T-helper 1 cell treated with Interleukin-12 subunit alpha and Interleukin-12 subunit beta and Interleukin-4 antibody, amounts not matched to agents 30 μg/mL and 1 μg/mL, for 36 hours (primary cell): ENCODE measurements around the gene MGAT5.

ENCODE experiments used
- H3K27ac Mint-ChIP-seq: one replicate; pipeline ENCODE4 v1.8.0; 2021; ENCODE audit warnings: mild to moderate bottlenecking, mixed read lengths
- H3K27me3 Mint-ChIP-seq: one replicate; pipeline ENCODE4 v1.8.0; 2021; ENCODE audit warnings: low read depth, mixed read lengths
- H3K36me3 Mint-ChIP-seq: one replicate; pipeline ENCODE4 v1.8.0; 2021; ENCODE audit warnings: low read depth, mixed read lengths
- H3K4me1 Mint-ChIP-seq: one replicate; pipeline ENCODE4 v1.8.0; 2021; ENCODE audit warnings: low read depth, mixed read lengths
- H3K4me3 Mint-ChIP-seq: one replicate; pipeline ENCODE4 v1.8.0; 2021; ENCODE audit warnings: mild to moderate bottlenecking, moderate library complexity, mixed read lengths
- H3K9me3 Mint-ChIP-seq: one replicate; pipeline ENCODE4 v1.8.0; 2021; ENCODE audit warnings: mixed read lengths

MGAT5 gene

GRCh38 chr2:134455426-134455825 lies 201.6 kb downstream of the MGAT5 start:
- H3K4me1 Mint-ChIP-seq = no peaks in the 10 kb centered on the region
- H3K36me3 Mint-ChIP-seq = no peaks in the 10 kb centered on the region
- no peaks in the 10 kb centered on the region for H3K9me3 Mint-ChIP-seq
- no peaks in the 10 kb centered on the region for H3K27me3 Mint-ChIP-seq
- no peak overlapping the region for H3K4me3 Mint-ChIP-seq
- no peak overlapping the region for H3K27ac Mint-ChIP-seq

- Mint-ChIP-seq H3K9me3 (no peaks in the 10 kb centered on the region), H3K27ac (no peak overlapping the region), H3K4me3 (no peak overlapping the region), H3K36me3 (no peaks in the 10 kb centered on the region), H3K4me1 (no peaks in the 10 kb centered on the region), H3K27me3 (no peaks in the 10 kb centered on the region)
Measured at GRCh38 chr2:134457353-134457752, 203.5 kb downstream of the MGAT5 start.

- no peaks in the 10 kb centered on the region for H3K36me3 Mint-ChIP-seq
- H3K4me1 Mint-ChIP-seq = no peaks in the 10 kb centered on the region
- H3K27ac Mint-ChIP-seq = no peak overlapping the region
- H3K4me3 Mint-ChIP-seq = no peak overlapping the region
- no peaks in the 10 kb centered on the region for H3K9me3 Mint-ChIP-seq
- H3K27me3 Mint-ChIP-seq = no peaks in the 10 kb centered on the region
Measured at GRCh38 chr2:134457765-134458472, 204.0 kb downstream of the MGAT5 start.

GRCh38 chr2:134458473-134458853 lies 204.6 kb downstream of the MGAT5 start:
- H3K36me3 Mint-ChIP-seq = no peaks in the 10 kb centered on the region
- no peak overlapping the region for H3K4me3 Mint-ChIP-seq
- no peaks in the 10 kb centered on the region for H3K27me3 Mint-ChIP-seq
- no peaks in the 10 kb centered on the region for H3K9me3 Mint-ChIP-seq
- H3K27ac Mint-ChIP-seq = no peak overlapping the region
- no peaks in the 10 kb centered on the region for H3K4me1 Mint-ChIP-seq

- Mint-ChIP-seq H3K4me1 (no peaks in the 10 kb centered on the region), H3K27ac (no peak overlapping the region), H3K9me3 (no peaks in the 10 kb centered on the region), H3K27me3 (no peaks in the 10 kb centered on the region), H3K36me3 (no peaks in the 10 kb centered on the region), H3K4me3 (no peak overlapping the region)
Measured at GRCh38 chr2:134458950-134459349, 205.1 kb downstream of the MGAT5 start.

GRCh38 chr2:134459706-134460406 lies 206.0 kb downstream of the MGAT5 start:
- Mint-ChIP-seq H3K36me3 (no peaks in the 10 kb centered on the region), H3K27me3 (no peaks in the 10 kb centered on the region)

GRCh38 chr2:134460583-134460998 lies 206.7 kb downstream of the MGAT5 start:
- H3K9me3 Mint-ChIP-seq = no peaks in the 10 kb centered on the region
- H3K27me3 Mint-ChIP-seq = no peaks in the 10 kb centered on the region
- no peak overlapping the region for H3K27ac Mint-ChIP-seq
- no peak overlapping the region for H3K4me3 Mint-ChIP-seq
- no peaks in the 10 kb centered on the region for H3K4me1 Mint-ChIP-seq
- H3K36me3 Mint-ChIP-seq = no peaks in the 10 kb centered on the region

More at GRCh38 chr2:134459706-134460406, 206.0 kb downstream of the MGAT5 start:
- Mint-ChIP-seq H3K4me3 (no peak overlapping the region), H3K4me1 (no peaks in the 10 kb centered on the region), H3K9me3 (no peaks in the 10 kb centered on the region), H3K27ac (no peak overlapping the region)

- no peak overlapping the region for H3K4me3 Mint-ChIP-seq
- no peaks in the 10 kb centered on the region for H3K9me3 Mint-ChIP-seq
- H3K4me1 Mint-ChIP-seq = no peaks in the 10 kb centered on the region
- H3K36me3 Mint-ChIP-seq = no peaks in the 10 kb centered on the region
- no peaks in the 10 kb centered on the region for H3K27me3 Mint-ChIP-seq
- no peak overlapping the region for H3K27ac Mint-ChIP-seq
Measured at GRCh38 chr2:134461511-134461910, 207.6 kb downstream of the MGAT5 start.

- no peaks in the 10 kb centered on the region for H3K9me3 Mint-ChIP-seq
- no peaks in the 10 kb centered on the region for H3K36me3 Mint-ChIP-seq
- H3K27me3 Mint-ChIP-seq = no peaks in the 10 kb centered on the region
- H3K4me1 Mint-ChIP-seq = no peaks in the 10 kb centered on the region
- H3K27ac Mint-ChIP-seq = no peak overlapping the region
- no peak overlapping the region for H3K4me3 Mint-ChIP-seq
Measured at GRCh38 chr2:134462275-134462674, 208.4 kb downstream of the MGAT5 start.

GRCh38 chr2:134462791-134463698 lies 209.2 kb downstream of the MGAT5 start:
- Mint-ChIP-seq H3K9me3 (no peaks in the 10 kb centered on the region), H3K4me1 (no peaks in the 10 kb centered on the region), H3K27me3 (no peaks in the 10 kb centered on the region), H3K36me3 (no peaks in the 10 kb centered on the region), H3K4me3 (no peak overlapping the region), H3K27ac (no peak overlapping the region)

- Mint-ChIP-seq H3K4me3 (no peak overlapping the region), H3K9me3 (no peaks in the 10 kb centered on the region), H3K4me1 (no peaks in the 10 kb centered on the region), H3K27ac (no peak overlapping the region), H3K36me3 (no peaks in the 10 kb centered on the region), H3K27me3 (no peaks in the 10 kb centered on the region)
Measured at GRCh38 chr2:134463699-134464022, 209.8 kb downstream of the MGAT5 start.

- Mint-ChIP-seq H3K4me3 (no peak overlapping the region), H3K27ac (no peak overlapping the region), H3K9me3 (no peaks in the 10 kb centered on the region), H3K4me1 (no peaks in the 10 kb centered on the region), H3K36me3 (no peaks in the 10 kb centered on the region), H3K27me3 (no peaks in the 10 kb centered on the region)
Measured at GRCh38 chr2:134465228-134466105, 211.6 kb downstream of the MGAT5 start.

GRCh38 chr2:134466141-134466540 lies 212.3 kb downstream of the MGAT5 start:
- no peak overlapping the region for H3K27ac Mint-ChIP-seq
- H3K36me3 Mint-ChIP-seq = no peaks in the 10 kb centered on the region
- H3K9me3 Mint-ChIP-seq = no peaks in the 10 kb centered on the region
- no peak overlapping the region for H3K4me3 Mint-ChIP-seq
- no peaks in the 10 kb centered on the region for H3K4me1 Mint-ChIP-seq
- H3K27me3 Mint-ChIP-seq = no peaks in the 10 kb centered on the region

GRCh38 chr2:134468164-134468563 lies 214.3 kb downstream of the MGAT5 start:
- Mint-ChIP-seq H3K9me3 (no peaks in the 10 kb centered on the region), H3K36me3 (no peaks in the 10 kb centered on the region), H3K27me3 (no peaks in the 10 kb centered on the region), H3K4me1 (no peaks in the 10 kb centered on the region), H3K4me3 (no peak overlapping the region), H3K27ac (no peak overlapping the region)
